MG63 (cell line): ENCODE results near the gene KANK2. TPM values are rescaled to one million over a fixed set of nuclear protein-coding genes. Genes with fewer than 3 reads are reported as not detected.

Experiments used
- DNase-seq: peaks from one replicate; pipeline ENCODE4 v3.0.0-alpha.2; 2020
- H3K27me3 ChIP-seq: fragments of 250-450 bp; sonication (Bioruptor Pico); 2 replicates; pipeline ENCODE4 v1.5.1; 2020; ENCODE audit warnings: mild to moderate bottlenecking, moderate library complexity
- H3K36me3 ChIP-seq: fragments of 250-450 bp; sonication (Bioruptor Pico); 2 replicates; pipeline ENCODE4 v1.5.1; 2020; ENCODE audit warnings: mild to moderate bottlenecking, moderate library complexity
- H3K4me3 ChIP-seq: fragments of 250-450 bp; sonication (Bioruptor Pico); 2 replicates; pipeline ENCODE4 v1.5.1; 2020; ENCODE audit warnings: mild to moderate bottlenecking, moderate library complexity
- H3K9me3 ChIP-seq: fragments of 250-450 bp; sonication (Bioruptor Pico); 2 replicates; pipeline ENCODE4 v1.5.1; 2020; ENCODE audit warnings: mild to moderate bottlenecking, moderate library complexity
- total RNA-seq: library from RNA; depleted of rRNA; stranded (reverse); fragments of >200 nt; shearing (Covaris generic); gene quantifications from 2 replicates; pipeline ENCODE4 v1.2.3, GENCODE V29; 2014; ENCODE audit warnings: low replicate concordance; rRNA removed

Gene KANK2
- 81.9 and 86.7 TPM in 2 replicates for total RNA-seq

DNA sequence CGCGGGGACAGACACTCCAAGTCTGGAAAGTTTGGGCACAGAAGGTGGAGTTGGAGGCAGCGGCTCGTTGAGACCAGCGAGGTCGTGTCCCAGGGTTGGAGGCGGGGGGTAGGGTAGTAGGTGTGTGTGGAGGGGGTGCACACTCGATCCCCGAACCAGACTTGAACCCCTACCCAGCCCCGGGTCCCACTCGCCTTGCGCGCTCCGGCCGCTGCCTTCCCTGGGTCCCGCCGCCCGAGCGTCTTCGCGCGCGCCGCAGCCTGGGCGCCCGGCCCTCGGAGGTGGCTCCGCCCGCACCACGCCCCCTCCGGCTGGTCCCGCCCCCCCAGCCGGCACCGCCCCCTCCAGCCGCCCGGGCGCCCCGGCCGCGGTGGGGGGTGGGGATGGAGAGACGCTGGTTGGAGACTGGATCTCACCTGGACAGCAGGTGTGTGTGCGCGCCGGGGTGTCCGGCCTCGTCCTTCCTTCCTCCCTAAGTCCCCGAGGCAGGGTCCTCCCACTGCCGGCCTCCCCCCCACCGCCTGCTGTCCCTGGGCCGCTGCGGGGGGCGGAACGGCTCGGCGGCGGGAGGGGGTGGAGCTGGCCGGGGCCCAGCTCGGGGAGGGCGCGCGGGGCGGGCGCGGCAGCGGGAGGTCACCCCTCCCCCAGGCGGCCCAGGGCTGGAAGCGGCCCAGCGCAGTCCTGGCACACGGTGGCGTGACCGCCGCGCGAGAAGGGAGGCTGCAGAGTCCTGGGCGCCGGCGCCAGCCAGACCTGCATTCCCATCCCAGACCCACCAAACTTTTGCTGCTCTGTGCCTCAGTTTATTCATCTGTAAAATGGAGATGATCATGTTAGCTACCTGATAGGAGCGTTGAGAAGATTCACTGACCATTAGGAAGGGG, at the start of gene KANK2:
KANK2 (minus strand) TSS at position 255 of the 884 bp plus-strand sequence. CDS start 3,034 bp downstream, outside the sequence.
- peaks cover 37% of the 10 kb centered on the region for H3K36me3 ChIP-seq
- DNase-seq, result peak; percentile 71

GRCh38 chr19:11246941-11247340, 49.6 kb upstream of the KANK2 start:
- H3K4me3 ChIP-seq, result no peak overlapping the region
- no peak for DNase-seq
- H3K9me3 ChIP-seq, result no peaks in the 10 kb centered on the region
- H3K36me3 ChIP-seq, result peaks cover 22% of the 10 kb centered on the region
- no peaks in the 10 kb centered on the region for H3K27me3 ChIP-seq

More for the DNA sequence above, at the start of gene KANK2:
- Histone ChIP-seq H3K9me3 (no peaks in the 10 kb centered on the region), H3K4me3 (peak within 1 kb of the TSS; percentile 76), H3K27me3 (no peaks in the 10 kb centered on the region)

GRCh38 chr19:11244846-11245589, 47.7 kb upstream of the KANK2 start:
- DNase-seq, result peak; percentile 38
- H3K9me3 ChIP-seq, result no peaks in the 10 kb centered on the region
- no peaks in the 10 kb centered on the region for H3K27me3 ChIP-seq
- H3K4me3 ChIP-seq, result no peak overlapping the region
- peaks cover 9% of the 10 kb centered on the region for H3K36me3 ChIP-seq

- peaks cover 3% of the 10 kb centered on the region; the same call in 1 of the 2 replicates for H3K9me3 ChIP-seq
- peaks cover 12% of the 10 kb centered on the region for H3K36me3 ChIP-seq
- H3K4me3 ChIP-seq, result no peak overlapping the region
- no peaks in the 10 kb centered on the region for H3K27me3 ChIP-seq
- no peak for DNase-seq
These were observed 46.4 kb upstream of the KANK2 start for GRCh38 chr19:11243798-11244169.

- peak; percentile 83 for DNase-seq
- H3K4me3 ChIP-seq, result no peak overlapping the region
- no peaks in the 10 kb centered on the region for H3K27me3 ChIP-seq
- H3K36me3 ChIP-seq, result peaks cover 15% of the 10 kb centered on the region
- H3K9me3 ChIP-seq, result peaks cover 5% of the 10 kb centered on the region; the same call in 1 of the 2 replicates
These were observed 45.8 kb upstream of the KANK2 start for GRCh38 chr19:11242864-11243797.

GRCh38 chr19:11242025-11242424, 44.7 kb upstream of the KANK2 start:
- DNase-seq, result no peak
- Histone ChIP-seq H3K4me3 (no peak overlapping the region), H3K9me3 (peaks cover 5% of the 10 kb centered on the region; the same call in 1 of the 2 replicates), H3K36me3 (peaks cover 12% of the 10 kb centered on the region), H3K27me3 (no peaks in the 10 kb centered on the region)

DNA sequence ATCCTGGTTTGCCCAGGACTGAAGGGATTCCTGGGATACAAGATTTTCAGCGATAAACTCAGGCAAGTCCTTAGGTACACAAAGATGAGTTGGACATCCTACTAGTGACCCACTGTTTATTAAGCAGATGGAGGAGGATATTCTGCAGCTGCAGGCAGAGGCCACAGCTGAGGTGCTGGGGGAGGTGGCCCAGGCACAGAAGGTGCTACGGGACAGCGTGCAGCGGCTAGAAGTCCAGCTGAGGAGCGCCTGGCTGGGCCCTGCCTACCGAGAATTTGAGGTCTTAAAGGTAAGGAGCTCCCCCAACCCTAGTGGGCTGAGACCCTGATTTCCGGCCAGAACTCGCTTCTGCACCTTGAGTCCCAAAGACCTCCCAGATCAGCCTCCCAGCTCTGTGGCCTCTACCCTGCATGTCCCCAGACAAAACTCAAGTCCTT, 42.7 kb upstream of the KANK2 start:
- Histone ChIP-seq H3K27me3 (no peaks in the 10 kb centered on the region), H3K9me3 (peaks cover 5% of the 10 kb centered on the region; the same call in 1 of the 2 replicates), H3K36me3 (peaks cover 10% of the 10 kb centered on the region), H3K4me3 (no peak overlapping the region)
- no peak for DNase-seq

GRCh38 chr19:11239377-11240000, 42.1 kb upstream of the KANK2 start, which contains the start of gene ANGPTL8:
Gene ANGPTL8 (plus strand): TSS chr19:11239619. CDS start chr19:11239638, 19 bp downstream.
- no peak for DNase-seq
- peaks cover 5% of the 10 kb centered on the region; the same call in 1 of the 2 replicates for H3K9me3 ChIP-seq
- no peak within 1 kb of the TSS for H3K4me3 ChIP-seq

DNA sequence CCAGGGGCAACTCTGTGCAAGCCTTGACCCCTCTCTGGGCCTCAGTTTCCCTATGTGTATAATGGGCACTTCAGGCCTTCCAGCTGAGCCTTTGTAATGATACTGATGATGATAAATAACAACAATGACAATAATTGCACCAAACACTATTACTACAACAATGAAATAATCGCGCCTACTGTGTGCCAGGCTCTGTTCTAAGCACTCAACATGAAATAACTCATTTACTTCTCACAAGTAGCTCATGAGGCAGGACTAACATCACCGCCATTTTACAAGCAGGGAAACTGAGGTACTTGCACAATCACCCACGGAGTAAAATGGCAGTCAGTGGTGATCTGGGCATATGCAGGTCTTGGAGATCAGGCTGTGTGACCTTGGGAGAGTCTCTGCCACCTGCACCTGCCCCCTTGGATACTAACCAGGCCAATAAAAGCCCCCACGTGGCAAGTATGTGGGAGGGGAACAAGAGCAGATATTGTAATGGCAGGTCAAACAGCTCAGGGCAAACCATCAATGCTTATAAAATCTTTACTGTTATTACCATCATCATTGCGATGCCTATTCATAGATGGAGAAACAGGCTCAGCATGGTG, 41.5 kb upstream of the KANK2 start:
- Histone ChIP-seq H3K9me3 (peaks cover 5% of the 10 kb centered on the region; the same call in 1 of the 2 replicates), H3K4me3 (no peak overlapping the region), H3K36me3 (peaks cover 6% of the 10 kb centered on the region), H3K27me3 (no peaks in the 10 kb centered on the region)
- DNase-seq, result no peak

More at GRCh38 chr19:11239377-11240000, 42.1 kb upstream of the KANK2 start, which contains the start of gene ANGPTL8:
- peaks cover 7% of the 10 kb centered on the region for H3K36me3 ChIP-seq
- no peaks in the 10 kb centered on the region for H3K27me3 ChIP-seq

DNA sequence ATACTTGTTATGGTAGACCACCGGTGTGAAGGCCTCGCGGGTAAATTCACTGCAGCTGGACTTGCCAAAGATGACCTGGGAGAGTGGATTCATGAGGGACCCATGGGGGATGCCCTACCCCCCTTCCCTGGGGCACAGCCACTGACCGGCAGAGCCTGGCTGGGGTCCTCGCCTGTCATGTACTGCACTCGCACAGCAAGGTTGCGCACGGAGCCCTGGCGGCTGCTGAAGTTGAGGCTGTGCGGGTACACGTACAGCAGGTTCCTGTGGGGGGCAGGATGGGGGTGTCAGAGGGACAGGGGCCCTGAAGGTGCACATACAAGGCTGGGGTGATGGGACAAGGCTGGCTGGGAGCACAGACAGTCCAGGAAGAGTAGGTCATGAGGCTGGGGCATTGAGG, 40.7 kb upstream of the KANK2 start:
- H3K36me3 ChIP-seq, result peaks cover 6% of the 10 kb centered on the region
- H3K9me3 ChIP-seq, result peaks cover 5% of the 10 kb centered on the region; the same call in 1 of the 2 replicates
- no peak for DNase-seq
- H3K4me3 ChIP-seq, result no peak overlapping the region
- no peaks in the 10 kb centered on the region for H3K27me3 ChIP-seq

GRCh38 chr19:11237321-11237720, 40.0 kb upstream of the KANK2 start:
- Histone ChIP-seq H3K36me3 (peaks cover 6% of the 10 kb centered on the region; the same call in 1 of the 2 replicates), H3K9me3 (peaks cover 5% of the 10 kb centered on the region; the same call in 1 of the 2 replicates), H3K27me3 (no peaks in the 10 kb centered on the region), H3K4me3 (no peak overlapping the region)
- DNase-seq, result no peak

DNA sequence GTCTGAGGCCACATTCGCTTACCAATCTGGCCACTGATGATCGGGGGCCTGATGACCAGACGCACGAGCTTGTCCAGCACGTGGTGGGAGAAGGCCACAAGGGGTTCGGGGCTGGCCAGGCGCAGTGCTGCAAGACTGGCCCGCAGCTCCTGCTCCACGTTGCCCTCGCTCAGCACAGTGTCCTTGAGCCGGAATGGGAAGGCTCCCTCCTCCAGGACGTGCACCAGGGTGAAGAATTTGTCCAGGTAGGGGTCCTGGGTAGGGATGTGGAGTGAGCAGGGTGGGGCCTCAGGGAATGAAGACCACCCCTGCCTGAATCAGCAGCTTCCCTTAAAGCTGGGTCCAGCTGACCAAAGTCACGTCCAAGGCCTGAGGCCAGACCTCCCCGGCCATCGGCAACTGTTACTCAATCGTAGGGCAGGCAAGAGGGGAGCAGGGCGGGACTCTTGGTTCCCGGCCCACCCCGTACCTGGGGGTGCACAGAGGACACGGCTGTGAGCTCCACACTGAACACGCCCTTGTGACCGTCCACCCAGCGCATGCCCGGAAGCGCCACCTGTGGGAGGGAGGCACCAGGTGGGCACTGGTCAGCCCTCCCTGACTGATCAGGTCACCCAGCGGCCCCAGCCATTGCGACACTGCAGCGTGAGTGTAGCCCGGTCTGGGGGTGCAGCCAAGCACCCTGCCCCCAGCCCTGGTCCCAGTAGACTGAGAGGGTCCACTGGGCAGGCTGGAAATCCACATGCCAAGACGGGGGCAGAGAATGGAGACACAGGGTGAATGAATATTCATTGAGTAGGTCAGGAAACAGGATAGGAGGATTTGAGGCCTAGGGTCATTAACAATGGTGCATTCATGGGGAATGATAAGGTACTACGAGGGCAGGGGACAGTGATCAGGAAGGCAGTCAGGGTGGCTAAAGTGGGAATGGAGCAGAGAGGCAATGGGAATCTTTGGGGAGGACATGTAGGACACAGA, 39.3 kb upstream of the KANK2 start:
- no peak for DNase-seq
- H3K27me3 ChIP-seq, result no peaks in the 10 kb centered on the region
- peaks cover 5% of the 10 kb centered on the region; the same call in 1 of the 2 replicates for H3K9me3 ChIP-seq
- H3K36me3 ChIP-seq, result peaks cover 6% of the 10 kb centered on the region; the same call in 1 of the 2 replicates
- no peak overlapping the region for H3K4me3 ChIP-seq

- Histone ChIP-seq H3K36me3 (peaks cover 6% of the 10 kb centered on the region; the same call in 1 of the 2 replicates), H3K27me3 (no peaks in the 10 kb centered on the region), H3K9me3 (peaks cover 5% of the 10 kb centered on the region; the same call in 1 of the 2 replicates), H3K4me3 (no peak overlapping the region)
- no peak for DNase-seq
These were observed 37.2 kb upstream of the KANK2 start for GRCh38 chr19:11234486-11235075.

DNA sequence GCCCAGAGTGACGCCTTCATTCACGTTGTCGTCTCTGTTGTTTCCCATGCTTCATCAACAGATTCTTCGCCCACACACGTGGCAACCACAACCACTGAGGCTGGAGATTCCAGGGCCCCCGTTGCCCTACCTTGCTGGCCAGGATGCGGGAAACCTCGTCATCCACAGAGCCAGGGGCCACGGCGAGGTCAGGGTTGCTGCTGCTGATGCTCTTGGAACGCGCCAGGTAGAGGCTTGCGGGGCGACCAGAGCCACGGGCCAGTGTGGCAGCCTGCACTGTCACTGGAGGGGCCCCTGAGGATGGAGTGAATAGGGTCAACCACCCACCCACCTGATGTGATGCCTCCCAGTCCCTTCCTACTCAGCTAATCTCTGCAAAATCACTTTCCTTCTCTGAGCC, 35.7 kb upstream of the KANK2 start:
- no peaks in the 10 kb centered on the region for H3K27me3 ChIP-seq
- H3K36me3 ChIP-seq, result no peaks in the 10 kb centered on the region; the same call in 1 of the 2 replicates
- no peak for DNase-seq
- no peak overlapping the region for H3K4me3 ChIP-seq
- no peaks in the 10 kb centered on the region for H3K9me3 ChIP-seq
